ENCODE data around the gene RPGRIP1. TPM values are rescaled to one million over a fixed set of nuclear protein-coding genes. Genes with fewer than 3 reads are reported as not detected.
A peak's percentile ranks its signal among the peaks of the same experiment; 100 is the strongest.

RPGRIP1 gene
- total RNA-seq, result under 0.01 TPM in 1 of 2 replicates, not detected in the other

DNA sequence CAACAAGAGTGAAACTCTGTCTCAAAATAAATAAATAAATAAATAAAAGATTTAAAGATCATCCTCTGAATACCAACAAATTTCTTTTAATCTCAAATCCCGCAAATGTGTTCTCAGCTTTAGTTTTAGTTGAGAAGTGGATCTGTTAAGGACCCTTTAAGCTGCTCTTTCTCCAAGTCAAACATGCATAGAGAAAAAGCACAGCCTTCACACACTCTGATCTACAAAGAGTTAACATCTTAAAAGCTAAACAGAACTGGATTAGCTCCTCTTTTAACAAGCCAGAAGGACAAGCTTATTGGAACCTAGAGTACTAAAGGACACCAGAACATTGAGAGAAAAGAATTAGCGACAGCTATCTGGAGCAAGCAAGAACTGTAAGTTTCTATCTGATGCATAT is at the start of gene RPGRIP1:
Gene RPGRIP1 (plus strand): TSS at position 301 of the 400 bp plus-strand sequence. CDS start 7,894 bp downstream, outside the sequence.
- TF ChIP-seq, protein P1, sequence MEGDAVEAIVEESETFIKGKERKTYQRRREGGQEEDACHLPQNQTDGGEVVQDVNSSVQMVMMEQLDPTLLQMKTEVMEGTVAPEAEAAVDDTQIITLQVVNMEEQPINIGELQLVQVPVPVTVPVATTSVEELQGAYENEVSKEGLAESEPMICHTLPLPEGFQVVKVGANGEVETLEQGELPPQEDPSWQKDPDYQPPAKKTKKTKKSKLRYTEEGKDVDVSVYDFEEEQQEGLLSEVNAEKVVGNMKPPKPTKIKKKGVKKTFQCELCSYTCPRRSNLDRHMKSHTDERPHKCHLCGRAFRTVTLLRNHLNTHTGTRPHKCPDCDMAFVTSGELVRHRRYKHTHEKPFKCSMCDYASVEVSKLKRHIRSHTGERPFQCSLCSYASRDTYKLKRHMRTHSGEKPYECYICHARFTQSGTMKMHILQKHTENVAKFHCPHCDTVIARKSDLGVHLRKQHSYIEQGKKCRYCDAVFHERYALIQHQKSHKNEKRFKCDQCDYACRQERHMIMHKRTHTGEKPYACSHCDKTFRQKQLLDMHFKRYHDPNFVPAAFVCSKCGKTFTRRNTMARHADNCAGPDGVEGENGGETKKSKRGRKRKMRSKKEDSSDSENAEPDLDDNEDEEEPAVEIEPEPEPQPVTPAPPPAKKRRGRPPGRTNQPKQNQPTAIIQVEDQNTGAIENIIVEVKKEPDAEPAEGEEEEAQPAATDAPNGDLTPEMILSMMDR (IDR thresholded peaks at IDR 0.05; ENCODE audit: insufficient read depth, low read depth, low read length), result no peak
- H3K4me3 ChIP-seq (ENCODE audit: low read depth, low read length), result no peak within 1 kb of the TSS
- DNase-seq (ENCODE audit: low read depth), result no peak

DNA sequence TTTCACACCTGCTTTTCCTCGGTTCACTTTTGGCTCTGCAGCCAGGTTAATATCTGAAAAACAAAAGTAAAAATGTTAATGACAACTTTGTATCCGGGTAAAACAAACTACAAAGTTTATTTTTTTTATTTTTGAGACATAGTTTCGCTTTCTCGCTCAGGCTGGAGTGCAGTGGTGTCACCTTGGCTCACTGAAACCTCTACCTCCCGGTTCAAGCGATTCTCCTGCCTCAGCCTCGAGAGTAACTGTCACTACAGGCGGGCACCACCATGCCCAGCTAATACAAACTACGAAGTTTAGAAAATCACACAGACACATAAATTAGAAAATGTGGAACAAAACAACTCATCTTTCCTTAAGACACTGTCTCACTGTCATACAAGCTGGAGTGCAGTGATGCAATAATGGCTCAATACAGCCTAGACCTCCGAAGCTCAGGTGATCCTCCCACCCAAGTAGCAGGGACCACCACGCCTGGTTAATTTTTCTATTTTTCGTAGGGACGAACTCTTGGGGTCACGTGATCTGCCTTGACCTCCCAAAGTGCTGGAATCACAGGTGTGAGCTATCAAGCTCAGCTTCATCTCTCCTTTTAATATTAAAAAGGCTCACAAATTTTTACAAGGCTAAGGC is 48.7 kb upstream of the RPGRIP1 start:
- no peak for DNase-seq (ENCODE audit: low read depth)
- TF ChIP-seq, protein P1 (IDR thresholded peaks at IDR 0.05; ENCODE audit: insufficient read depth, low read depth, low read length), result no peak
- no peak overlapping the region for H3K4me3 ChIP-seq (ENCODE audit: low read depth, low read length)

DNA sequence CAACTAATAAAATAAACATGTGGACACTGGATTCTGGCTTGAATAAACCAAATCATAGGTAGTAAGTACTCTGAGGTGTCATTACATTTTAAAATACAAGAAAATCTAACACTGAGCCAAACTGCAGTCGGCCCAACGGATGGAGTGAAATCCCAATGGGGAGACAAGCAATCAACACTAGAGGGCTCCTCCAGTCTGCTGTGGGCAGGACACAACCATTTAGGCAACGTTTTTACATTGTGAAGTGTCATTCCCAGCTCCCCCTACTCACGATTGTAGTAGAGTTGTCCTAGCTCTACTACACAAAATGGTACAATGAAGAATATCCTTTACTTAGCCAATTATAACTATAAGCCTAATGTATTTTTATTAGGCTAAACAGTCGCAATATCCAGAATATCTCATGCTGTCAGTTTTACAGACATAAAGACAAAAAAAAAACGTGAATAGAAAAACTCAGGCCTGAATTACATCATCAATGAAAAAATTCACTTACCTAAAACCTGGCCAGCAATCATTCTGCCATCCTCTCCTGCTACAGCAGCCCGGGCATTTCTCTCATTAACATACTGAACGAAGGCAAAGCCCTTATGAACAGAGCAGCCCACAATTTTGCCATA is 46.3 kb upstream of the RPGRIP1 start:
- TF ChIP-seq, protein P1 (IDR thresholded peaks at IDR 0.05; ENCODE audit: insufficient read depth, low read depth, low read length), result peak; percentile 34
- no peak overlapping the region for H3K4me3 ChIP-seq (ENCODE audit: low read depth, low read length)
- no peak for DNase-seq (ENCODE audit: low read depth)

DNA sequence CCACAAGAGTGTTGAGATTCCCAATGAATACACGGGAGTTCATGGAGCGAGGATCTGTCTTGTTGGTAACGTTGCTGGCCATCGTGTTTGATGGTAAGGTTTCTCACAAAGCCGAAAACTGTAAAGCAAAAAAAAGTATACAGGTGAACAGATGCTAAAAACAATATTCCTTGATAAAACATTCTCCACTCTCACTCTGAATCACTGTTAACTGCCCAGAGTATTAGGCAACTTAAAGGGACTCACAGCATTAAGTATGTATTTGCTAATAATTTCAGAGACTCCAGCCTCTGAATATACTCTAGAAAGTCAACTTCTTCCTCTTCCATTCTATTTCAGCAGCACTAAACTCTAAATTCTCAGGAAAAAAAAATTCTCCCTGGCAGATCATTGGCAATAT is 45.8 kb upstream of the RPGRIP1 start:
- TF ChIP-seq, protein P1 (IDR thresholded peaks at IDR 0.05; ENCODE audit: insufficient read depth, low read depth, low read length), result no peak
- H3K4me3 ChIP-seq (ENCODE audit: low read depth, low read length), result no peak overlapping the region
- DNase-seq (ENCODE audit: low read depth), result no peak

DNA sequence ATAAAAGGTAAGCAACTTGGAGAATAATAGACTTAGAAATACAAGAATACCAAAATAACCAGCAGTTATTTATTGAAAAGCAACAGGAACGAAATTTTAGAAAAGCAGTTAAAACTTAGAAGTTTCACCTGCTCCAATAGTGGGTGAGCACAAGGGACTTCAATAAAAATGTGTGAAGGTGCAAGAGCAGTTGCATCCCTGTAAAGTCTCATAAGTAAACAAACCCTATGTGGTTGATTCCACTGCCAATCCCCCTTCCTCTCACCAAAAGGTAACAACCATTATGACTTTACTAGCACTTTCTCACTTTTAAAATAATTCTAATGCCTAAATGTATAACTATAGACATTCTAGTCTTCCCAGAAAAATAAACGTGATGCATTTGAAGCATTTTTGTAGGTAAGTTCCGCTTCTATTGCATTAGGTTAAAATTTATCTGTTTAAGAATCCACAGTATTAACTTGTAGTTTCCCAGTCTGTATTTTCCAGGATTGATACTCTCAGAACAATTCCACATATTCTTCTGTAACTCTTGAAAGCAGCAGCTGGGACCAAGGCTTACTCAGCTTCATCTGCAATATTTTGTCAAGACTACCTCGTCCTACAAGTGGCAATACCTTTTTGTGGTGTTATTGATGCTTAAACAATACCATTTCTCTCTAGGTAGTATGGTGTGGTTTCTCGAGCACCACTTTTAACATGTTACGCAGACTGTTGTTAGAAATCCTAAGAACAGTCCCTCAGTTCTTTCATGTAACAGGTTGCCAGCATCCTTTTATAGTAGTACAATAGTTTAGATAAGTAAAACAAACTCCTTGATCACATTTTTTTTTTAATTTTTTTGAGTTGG is 42.7 kb upstream of the RPGRIP1 start:
- TF ChIP-seq, protein P1 (IDR thresholded peaks at IDR 0.05; ENCODE audit: insufficient read depth, low read depth, low read length), result no peak
- no peak overlapping the region for H3K4me3 ChIP-seq (ENCODE audit: low read depth, low read length)
- no peak for DNase-seq (ENCODE audit: low read depth)

DNA sequence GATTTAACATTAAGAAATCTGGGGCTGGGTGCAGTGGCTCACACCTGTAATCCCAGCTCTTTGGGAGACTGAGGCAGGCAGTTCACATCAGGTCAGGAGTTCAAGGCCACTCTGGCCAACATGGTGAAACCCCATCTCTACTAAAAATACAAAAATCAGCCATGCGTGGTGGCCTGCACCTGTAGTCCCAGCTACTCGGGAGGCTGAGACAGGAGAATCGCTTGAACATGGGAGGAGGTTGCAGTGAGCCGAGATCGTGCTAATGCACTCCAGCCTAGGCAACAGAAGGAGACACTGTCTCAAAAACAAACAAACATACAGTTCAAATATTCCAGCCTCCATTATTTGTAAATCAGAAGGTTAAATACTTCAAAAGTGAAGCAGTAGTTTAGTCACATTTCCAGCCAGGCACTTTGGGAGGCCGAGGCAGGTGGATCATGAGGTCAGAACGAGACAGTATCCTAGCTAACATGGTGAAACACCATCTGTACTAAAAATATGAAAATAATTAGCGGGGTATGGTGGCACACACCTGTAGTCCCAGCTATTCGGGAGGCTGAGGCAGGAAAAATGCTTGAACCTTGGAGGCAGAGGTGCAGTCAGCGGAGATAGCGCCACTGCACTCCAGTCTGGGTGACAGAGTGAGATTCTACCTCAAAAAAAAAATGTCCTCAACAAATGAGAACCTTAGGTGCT is 40.9 kb upstream of the RPGRIP1 start:
- TF ChIP-seq, protein P1 (IDR thresholded peaks at IDR 0.05; ENCODE audit: insufficient read depth, low read depth, low read length), result no peak
- no peak overlapping the region for H3K4me3 ChIP-seq (ENCODE audit: low read depth, low read length)
- DNase-seq (ENCODE audit: low read depth), result no peak
